ENCODE measurements around the gene TRAK1. TPM values are rescaled to one million over a fixed set of nuclear protein-coding genes. Genes with fewer than 3 reads are reported as not detected.

The TRAK1 gene
- total and polyA plus RNA-seq, 2 of the 4 experiments (the other 2 are of a cell fraction): 25.6 to 28.1 TPM

DNA sequence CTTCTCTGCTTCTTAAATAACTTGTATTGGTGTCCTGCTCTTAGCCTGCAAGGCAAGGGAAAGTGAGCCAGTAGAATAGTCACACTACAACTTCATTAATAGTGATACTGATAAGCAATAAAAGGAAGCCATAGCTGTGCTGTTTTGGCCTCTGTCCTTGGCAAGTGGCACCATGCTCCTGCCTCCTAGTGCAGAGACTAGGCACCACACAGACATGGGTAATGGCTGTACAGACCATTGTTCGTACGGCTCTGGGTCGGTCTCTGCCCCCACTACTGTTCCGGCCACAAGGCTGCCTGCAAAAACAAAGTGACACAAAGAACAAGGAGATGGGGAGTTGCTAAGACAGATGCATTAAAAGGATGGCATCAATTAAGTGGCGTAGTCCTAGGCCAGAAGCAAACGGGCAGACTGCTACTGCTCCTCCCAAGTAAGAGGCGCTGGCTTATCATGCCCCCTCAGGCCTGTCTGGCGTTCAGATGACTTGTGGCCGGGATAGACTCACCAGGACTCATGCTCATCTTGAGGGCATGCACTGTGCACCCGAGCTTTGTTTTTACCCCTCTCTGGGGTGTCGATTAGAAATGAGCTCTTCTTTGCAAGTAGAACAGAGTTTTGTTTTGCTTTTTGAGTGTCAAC is 75.6 kb downstream of the TRAK1 start:
- Histone ChIP-seq H4K20me1 (ENCODE audit: insufficient read depth, low read length) (no peaks in the 10 kb centered on the region; the same call in none of the 2 replicates), H3K9me3 (ENCODE audit: control insufficient read depth, insufficient read depth, low read length) (no peaks in the 10 kb centered on the region), H4K91ac (ENCODE audit: insufficient read depth, low read depth, low read length) (no peak overlapping the region), H2BK20ac (ENCODE audit: low read depth, low read length) (no peak overlapping the region), H2BK15ac (ENCODE audit: low read depth, low read length) (no peak overlapping the region), H3K9me1 (ENCODE audit: insufficient read depth, low read length) (peaks cover 9% of the 10 kb centered on the region; the same call in 1 of the 2 replicates), H3K4ac (ENCODE audit: low read depth, low read length) (no peak overlapping the region), H3K36me3 (ENCODE audit: control insufficient read depth, insufficient read depth, low read length) (no peaks in the 10 kb centered on the region), H3K4me3 (ENCODE audit: insufficient read depth, low read depth, low read length) (no peak overlapping the region), H3K27me3 (ENCODE audit: control insufficient read depth, insufficient read depth, low read length) (no peaks in the 10 kb centered on the region), H3K23ac (ENCODE audit: low read depth, low read length) (no peak overlapping the region), H3K4me1 (ENCODE audit: control insufficient read depth, insufficient read depth, low read length) (no peaks in the 10 kb centered on the region), H4K5ac (ENCODE audit: low read depth, low read length) (no peak overlapping the region), H3K9ac (ENCODE audit: low read depth, low read length) (no peak overlapping the region), H2AFZ (replicated peaks; ENCODE audit: low read length, poor library complexity) (no peak overlapping the region), H2AK5ac (ENCODE audit: low read depth, low read length) (no peak overlapping the region), H3K14ac (replicated peaks; ENCODE audit: low read depth, low read length) (no peak overlapping the region), H2BK120ac (ENCODE audit: low read depth, low read length) (no peak overlapping the region), H3K4me2 (ENCODE audit: low read depth, low read length) (no peak overlapping the region), H2AK9ac (replicated peaks; ENCODE audit: low read depth, low read length, poor library complexity) (no peak overlapping the region), H3K18ac (ENCODE audit: low read depth, low read length) (no peak overlapping the region), H2BK5ac (ENCODE audit: low read depth, low read length, poor library complexity, severe bottlenecking) (no peak overlapping the region), H3K56ac (ENCODE audit: extremely low read depth, insufficient read depth, low read length) (no peak overlapping the region), H3K79me1 (ENCODE audit: low read depth in 1 of 2, low read length in 2 of 2) (peaks cover 17 to 28% of the 10 kb centered on the region in 2 experiments; a peak in 3 of 4 replicates), H4K8ac (ENCODE audit: low read depth in 2 of 2, low read length in 2 of 2) (no peak overlapping the region), H3K27ac (ENCODE audit: insufficient read depth, low read length) (no peak overlapping the region)
- POLR2A ChIA-PET (ENCODE audit: unreplicated experiment): no interaction called here
- intact Hi-C loops (cut with micrococcal nuclease): no loop called here
- no peak for DNase-seq
- dilution Hi-C loops (cut with HindIII; ENCODE audit: low sequenced_read_pairs, unreplicated experiment): no loop called here
- TF ChIP-seq NFE2L2 (IDR thresholded peaks at IDR 0.05; ENCODE audit: low read depth, low read length) (no peak), FOS (IDR thresholded peaks at IDR 0.05; ENCODE audit: low read depth, low read length) (no peak), MXI1 (IDR thresholded peaks at IDR 0.05; ENCODE audit: borderline replicate concordance, low read depth, low read length) (no peak), CHD1 (IDR thresholded peaks at IDR 0.05; ENCODE audit: low read depth, low read length) (no peak), RCOR1 (IDR thresholded peaks at IDR 0.05; ENCODE audit: insufficient replicate concordance, low read length) (no peak), BHLHE40 (IDR thresholded peaks at IDR 0.05; ENCODE audit: low read depth, low read length) (no peak)
- TF ChIP-seq, protein P1, sequence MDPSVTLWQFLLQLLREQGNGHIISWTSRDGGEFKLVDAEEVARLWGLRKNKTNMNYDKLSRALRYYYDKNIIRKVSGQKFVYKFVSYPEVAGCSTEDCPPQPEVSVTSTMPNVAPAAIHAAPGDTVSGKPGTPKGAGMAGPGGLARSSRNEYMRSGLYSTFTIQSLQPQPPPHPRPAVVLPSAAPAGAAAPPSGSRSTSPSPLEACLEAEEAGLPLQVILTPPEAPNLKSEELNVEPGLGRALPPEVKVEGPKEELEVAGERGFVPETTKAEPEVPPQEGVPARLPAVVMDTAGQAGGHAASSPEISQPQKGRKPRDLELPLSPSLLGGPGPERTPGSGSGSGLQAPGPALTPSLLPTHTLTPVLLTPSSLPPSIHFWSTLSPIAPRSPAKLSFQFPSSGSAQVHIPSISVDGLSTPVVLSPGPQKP (IDR thresholded peaks at IDR 0.05; ENCODE audit: borderline replicate concordance, low read depth, low read length): no peak
- TF ChIP-seq, protein P2, sequence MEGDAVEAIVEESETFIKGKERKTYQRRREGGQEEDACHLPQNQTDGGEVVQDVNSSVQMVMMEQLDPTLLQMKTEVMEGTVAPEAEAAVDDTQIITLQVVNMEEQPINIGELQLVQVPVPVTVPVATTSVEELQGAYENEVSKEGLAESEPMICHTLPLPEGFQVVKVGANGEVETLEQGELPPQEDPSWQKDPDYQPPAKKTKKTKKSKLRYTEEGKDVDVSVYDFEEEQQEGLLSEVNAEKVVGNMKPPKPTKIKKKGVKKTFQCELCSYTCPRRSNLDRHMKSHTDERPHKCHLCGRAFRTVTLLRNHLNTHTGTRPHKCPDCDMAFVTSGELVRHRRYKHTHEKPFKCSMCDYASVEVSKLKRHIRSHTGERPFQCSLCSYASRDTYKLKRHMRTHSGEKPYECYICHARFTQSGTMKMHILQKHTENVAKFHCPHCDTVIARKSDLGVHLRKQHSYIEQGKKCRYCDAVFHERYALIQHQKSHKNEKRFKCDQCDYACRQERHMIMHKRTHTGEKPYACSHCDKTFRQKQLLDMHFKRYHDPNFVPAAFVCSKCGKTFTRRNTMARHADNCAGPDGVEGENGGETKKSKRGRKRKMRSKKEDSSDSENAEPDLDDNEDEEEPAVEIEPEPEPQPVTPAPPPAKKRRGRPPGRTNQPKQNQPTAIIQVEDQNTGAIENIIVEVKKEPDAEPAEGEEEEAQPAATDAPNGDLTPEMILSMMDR (conservative IDR thresholded peaks at IDR 0.05; ENCODE audit: low read depth, low read length): no peak
- TF ChIP-seq, protein P3, sequence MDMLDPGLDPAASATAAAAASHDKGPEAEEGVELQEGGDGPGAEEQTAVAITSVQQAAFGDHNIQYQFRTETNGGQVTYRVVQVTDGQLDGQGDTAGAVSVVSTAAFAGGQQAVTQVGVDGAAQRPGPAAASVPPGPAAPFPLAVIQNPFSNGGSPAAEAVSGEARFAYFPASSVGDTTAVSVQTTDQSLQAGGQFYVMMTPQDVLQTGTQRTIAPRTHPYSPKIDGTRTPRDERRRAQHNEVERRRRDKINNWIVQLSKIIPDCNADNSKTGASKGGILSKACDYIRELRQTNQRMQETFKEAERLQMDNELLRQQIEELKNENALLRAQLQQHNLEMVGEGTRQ (IDR thresholded peaks at IDR 0.05; ENCODE audit: low read depth, low read length): no peak
- ATAC-seq (ENCODE audit: low read depth): no peak
- in situ Hi-C loops (cut with MboI; ENCODE audit: low sequenced_read_pairs): no loop called here
- CTCF ChIA-PET: no interaction called here
- WGBS, 2 experiments (ENCODE audit: extremely low coverage in 2 of 2, insufficient read length in 1 of 2): 90% methylated on average over 2 of the region's 11 CpGs; no CpG with 5 or more reads in 1 of the 2 experiments
- no TSS peak for BruUV-seq (replicated peaks)
